Measurements from ENCODE around the gene CFB.
A peak's percentile ranks its signal among the peaks of the same experiment; 100 is the strongest.

The CFB gene

DNA sequence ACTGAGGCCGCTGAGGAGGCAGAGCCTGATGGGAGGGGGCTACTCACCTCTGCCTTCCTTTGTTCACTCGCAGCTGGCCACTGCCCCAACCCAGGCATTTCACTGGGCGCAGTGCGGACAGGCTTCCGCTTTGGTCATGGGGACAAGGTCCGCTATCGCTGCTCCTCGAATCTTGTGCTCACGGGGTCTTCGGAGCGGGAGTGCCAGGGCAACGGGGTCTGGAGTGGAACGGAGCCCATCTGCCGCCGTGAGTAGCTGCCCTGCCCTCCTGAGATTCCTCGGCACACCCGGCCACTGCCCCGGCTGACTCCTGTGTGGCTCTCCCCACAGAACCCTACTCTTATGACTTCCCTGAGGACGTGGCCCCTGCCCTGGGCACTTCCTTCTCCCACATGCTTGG is 12.4 kb upstream of the CFB start:
- no peak overlapping the region for H3K4me3 ChIP-seq (ENCODE audit: low read depth, low read length)
- no peak for DNase-seq (ENCODE audit: low read depth)
- TF ChIP-seq, protein P1, sequence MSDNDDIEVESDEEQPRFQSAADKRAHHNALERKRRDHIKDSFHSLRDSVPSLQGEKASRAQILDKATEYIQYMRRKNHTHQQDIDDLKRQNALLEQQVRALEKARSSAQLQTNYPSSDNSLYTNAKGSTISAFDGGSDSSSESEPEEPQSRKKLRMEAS (IDR thresholded peaks at IDR 0.05; ENCODE audit: low read depth, low read length) = no peak
- no peak for TF ChIP-seq MYC (IDR thresholded peaks at IDR 0.05; ENCODE audit: low read depth, low read length)
- TF ChIP-seq, protein P2, sequence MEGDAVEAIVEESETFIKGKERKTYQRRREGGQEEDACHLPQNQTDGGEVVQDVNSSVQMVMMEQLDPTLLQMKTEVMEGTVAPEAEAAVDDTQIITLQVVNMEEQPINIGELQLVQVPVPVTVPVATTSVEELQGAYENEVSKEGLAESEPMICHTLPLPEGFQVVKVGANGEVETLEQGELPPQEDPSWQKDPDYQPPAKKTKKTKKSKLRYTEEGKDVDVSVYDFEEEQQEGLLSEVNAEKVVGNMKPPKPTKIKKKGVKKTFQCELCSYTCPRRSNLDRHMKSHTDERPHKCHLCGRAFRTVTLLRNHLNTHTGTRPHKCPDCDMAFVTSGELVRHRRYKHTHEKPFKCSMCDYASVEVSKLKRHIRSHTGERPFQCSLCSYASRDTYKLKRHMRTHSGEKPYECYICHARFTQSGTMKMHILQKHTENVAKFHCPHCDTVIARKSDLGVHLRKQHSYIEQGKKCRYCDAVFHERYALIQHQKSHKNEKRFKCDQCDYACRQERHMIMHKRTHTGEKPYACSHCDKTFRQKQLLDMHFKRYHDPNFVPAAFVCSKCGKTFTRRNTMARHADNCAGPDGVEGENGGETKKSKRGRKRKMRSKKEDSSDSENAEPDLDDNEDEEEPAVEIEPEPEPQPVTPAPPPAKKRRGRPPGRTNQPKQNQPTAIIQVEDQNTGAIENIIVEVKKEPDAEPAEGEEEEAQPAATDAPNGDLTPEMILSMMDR (IDR thresholded peaks at IDR 0.05; ENCODE audit: low read depth, low read length) = no peak
- TF ChIP-seq POLR2A (IDR thresholded peaks at IDR 0.05; ENCODE audit: extremely low read depth, insufficient read length) = no peak

DNA sequence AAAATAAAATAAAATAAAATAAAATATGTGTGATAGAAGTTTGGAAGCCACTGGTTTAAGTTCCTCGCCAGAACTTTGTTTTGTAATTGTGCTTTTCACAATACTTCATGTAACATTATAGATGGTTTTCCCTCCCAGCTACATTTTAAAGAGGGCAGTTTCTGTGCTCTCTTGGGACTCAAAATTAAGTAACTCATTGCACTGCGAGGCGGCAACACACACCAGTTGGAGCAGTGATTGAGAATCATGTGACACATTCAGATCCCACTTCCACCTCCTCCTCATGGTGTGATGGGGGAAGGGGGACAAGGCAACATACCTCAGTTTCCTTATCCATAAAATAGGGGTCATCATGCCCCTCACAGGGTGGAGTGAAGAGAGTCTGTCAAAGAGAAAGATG is 10.9 kb upstream of the CFB start:
- TF ChIP-seq MYC (IDR thresholded peaks at IDR 0.05; ENCODE audit: low read depth, low read length) (no peak), POLR2A (IDR thresholded peaks at IDR 0.05; ENCODE audit: extremely low read depth, insufficient read length) (no peak)
- TF ChIP-seq, protein P2 (IDR thresholded peaks at IDR 0.05; ENCODE audit: low read depth, low read length) = no peak
- TF ChIP-seq, protein P1 (IDR thresholded peaks at IDR 0.05; ENCODE audit: low read depth, low read length) = no peak

DNA sequence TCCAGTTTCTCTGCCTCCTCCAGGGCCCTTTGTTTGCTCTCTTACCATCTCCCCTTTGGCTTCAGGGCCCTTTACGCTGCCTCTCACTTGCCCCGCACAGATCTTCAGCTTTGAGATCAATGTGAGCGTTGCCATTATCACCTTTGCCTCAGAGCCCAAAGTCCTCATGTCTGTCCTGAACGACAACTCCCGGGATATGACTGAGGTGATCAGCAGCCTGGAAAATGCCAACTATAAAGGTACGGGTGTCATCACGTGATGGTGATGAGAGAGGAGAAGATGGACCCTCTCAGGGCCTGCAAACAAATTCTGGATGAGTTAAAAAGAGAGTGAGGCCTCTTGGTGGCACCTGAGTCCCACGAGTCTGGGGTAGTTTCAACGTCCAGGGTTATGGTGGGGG is 10.1 kb upstream of the CFB start:
- no peak for DNase-seq (ENCODE audit: low read depth)
- TF ChIP-seq MYC (IDR thresholded peaks at IDR 0.05; ENCODE audit: low read depth, low read length) = no peak
- TF ChIP-seq POLR2A (IDR thresholded peaks at IDR 0.05; ENCODE audit: extremely low read depth, insufficient read length) = no peak
- TF ChIP-seq, protein P1 (IDR thresholded peaks at IDR 0.05; ENCODE audit: low read depth, low read length) = no peak
- TF ChIP-seq, protein P2 (IDR thresholded peaks at IDR 0.05; ENCODE audit: low read depth, low read length) = no peak
- H3K4me3 ChIP-seq (ENCODE audit: low read depth, low read length) = no peak overlapping the region

More for the DNA sequence above, 10.9 kb upstream of the CFB start:
- no peak overlapping the region for H3K4me3 ChIP-seq (ENCODE audit: low read depth, low read length)
- peak; percentile 28 for DNase-seq (ENCODE audit: low read depth)

DNA sequence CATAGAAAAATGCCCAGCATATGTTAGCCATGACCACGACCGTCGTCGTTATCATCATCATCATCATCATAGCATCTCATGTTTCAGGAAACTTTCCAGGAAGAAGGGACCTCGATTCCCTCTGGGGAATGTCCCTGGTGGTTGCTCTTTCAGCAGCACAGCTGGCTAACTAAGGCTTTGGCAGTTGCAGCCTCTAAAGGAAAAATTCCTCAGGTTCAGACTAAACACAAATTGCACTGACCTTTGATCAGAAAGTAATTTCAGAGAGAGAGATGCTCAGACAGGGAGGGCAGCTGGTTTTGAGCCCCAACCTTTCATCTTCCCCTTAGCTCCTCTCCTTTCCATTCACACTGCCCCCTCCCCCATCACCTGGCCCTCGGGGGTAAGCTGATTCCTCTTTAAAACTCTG is 5.6 kb upstream of the CFB start:
- DNase-seq (ENCODE audit: low read depth) = no peak
- TF ChIP-seq, protein P2 (IDR thresholded peaks at IDR 0.05; ENCODE audit: low read depth, low read length) = no peak
- no peak for TF ChIP-seq MYC (IDR thresholded peaks at IDR 0.05; ENCODE audit: low read depth, low read length)
- TF ChIP-seq, protein P1 (IDR thresholded peaks at IDR 0.05; ENCODE audit: low read depth, low read length) = no peak
- TF ChIP-seq POLR2A (IDR thresholded peaks at IDR 0.05; ENCODE audit: extremely low read depth, insufficient read length) = no peak
- H3K4me3 ChIP-seq (ENCODE audit: low read depth, low read length) = no peak overlapping the region

DNA sequence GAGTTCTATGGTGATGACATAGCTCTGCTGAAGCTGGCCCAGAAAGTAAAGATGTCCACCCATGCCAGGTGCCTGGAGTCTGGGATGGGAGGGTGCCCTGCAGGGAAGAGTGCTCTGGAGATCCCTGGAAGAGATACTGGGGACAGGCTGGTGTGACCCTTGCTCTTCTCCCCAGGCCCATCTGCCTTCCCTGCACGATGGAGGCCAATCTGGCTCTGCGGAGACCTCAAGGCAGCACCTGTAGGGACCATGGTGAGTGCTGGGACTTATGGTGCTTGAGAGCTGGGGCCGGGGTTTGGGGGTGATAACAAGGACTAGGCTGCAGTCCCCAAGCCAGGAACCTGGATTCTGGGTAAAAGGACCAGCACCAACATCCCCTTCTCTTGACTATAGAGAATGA is 2.2 kb upstream of the CFB start:
- TF ChIP-seq, protein P2 (IDR thresholded peaks at IDR 0.05; ENCODE audit: low read depth, low read length) = no peak
- TF ChIP-seq MYC (IDR thresholded peaks at IDR 0.05; ENCODE audit: low read depth, low read length) = no peak
- TF ChIP-seq, protein P1 (IDR thresholded peaks at IDR 0.05; ENCODE audit: low read depth, low read length) = no peak
- no peak for TF ChIP-seq POLR2A (IDR thresholded peaks at IDR 0.05; ENCODE audit: extremely low read depth, insufficient read length)
- no peak for DNase-seq (ENCODE audit: low read depth)
- no peak overlapping the region for H3K4me3 ChIP-seq (ENCODE audit: low read depth, low read length)

DNA sequence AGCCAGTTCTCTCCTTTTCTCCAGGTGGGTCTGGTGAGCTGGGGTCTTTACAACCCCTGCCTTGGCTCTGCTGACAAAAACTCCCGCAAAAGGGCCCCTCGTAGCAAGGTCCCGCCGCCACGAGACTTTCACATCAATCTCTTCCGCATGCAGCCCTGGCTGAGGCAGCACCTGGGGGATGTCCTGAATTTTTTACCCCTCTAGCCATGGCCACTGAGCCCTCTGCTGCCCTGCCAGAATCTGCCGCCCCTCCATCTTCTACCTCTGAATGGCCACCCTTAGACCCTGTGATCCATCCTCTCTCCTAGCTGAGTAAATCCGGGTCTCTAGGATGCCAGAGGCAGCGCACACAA is 765 bp upstream of the CFB start:
- TF ChIP-seq MYC (IDR thresholded peaks at IDR 0.05; ENCODE audit: low read depth, low read length) (no peak), POLR2A (IDR thresholded peaks at IDR 0.05; ENCODE audit: extremely low read depth, insufficient read length) (no peak)
- TF ChIP-seq, protein P1 (IDR thresholded peaks at IDR 0.05; ENCODE audit: low read depth, low read length) = no peak
- TF ChIP-seq, protein P2 (IDR thresholded peaks at IDR 0.05; ENCODE audit: low read depth, low read length) = no peak
- no peak overlapping the region for H3K4me3 ChIP-seq (ENCODE audit: low read depth, low read length)
- no peak for DNase-seq (ENCODE audit: low read depth)

Measured in NB4 (cell line).